HuH-7 (cell line): ENCODE measurements around the gene PPFIA3.
"Not testable (repeated sequence)": the region's sequence is repeated elsewhere in the genome, so short reads cannot be mapped to it uniquely, and the experiment has no call there.

ENCODE experiments used
- DNase-seq: peaks from one replicate; pipeline ENCODE4 v3.0.0; 2011; ENCODE audit warnings: low spot score

PPFIA3 gene

DNA sequence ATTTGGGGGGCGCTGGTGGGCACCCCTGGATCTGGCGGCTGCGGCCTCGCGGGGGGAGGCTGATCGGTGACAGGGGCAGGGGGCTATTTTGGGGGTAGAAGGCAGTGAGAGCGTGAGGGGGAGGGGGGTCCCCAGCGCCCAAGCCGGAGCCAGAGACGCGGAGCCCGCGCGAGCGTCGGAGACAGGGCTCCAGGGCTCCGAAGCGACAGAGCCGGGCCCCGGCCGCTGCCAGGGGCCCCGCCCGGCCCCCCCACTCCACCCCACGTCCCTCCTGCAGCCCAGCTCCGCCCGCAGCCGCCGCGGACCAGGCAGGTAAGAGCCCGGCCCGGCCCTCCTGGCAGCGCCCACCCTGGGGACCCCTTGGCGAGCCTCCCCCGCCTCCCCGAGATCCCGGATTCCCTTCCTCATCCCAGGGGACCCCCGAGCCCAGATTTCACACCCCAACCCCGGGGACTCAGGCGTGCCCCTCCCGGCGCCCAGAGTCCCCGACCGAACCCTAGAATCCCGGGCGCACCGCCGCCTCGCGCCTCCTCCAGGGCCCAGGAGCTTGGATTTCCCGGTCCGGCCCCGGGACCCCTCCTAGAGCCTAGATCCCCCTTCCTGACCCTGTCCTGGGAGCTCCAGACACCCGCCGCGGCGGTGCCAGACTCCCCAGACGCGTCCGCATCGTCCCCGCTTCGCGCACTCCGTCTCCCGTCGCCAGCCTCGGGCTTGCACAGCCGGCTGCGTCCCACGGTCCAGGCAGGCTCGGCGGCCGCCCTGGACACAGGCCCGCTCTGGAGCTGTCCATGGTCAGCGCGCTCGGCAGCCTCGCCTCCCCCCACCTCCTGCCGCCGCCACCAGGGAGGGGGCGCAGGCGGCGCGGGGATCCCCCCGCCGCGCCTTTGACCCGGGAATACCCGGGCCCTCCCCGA lies at the start of gene PPFIA3:
Gene PPFIA3 (plus strand): TSS at position 134 of the 914 bp plus-strand sequence. CDS start 8,330 bp downstream, outside the sequence.
- peak; percentile 64 for DNase-seq

GRCh38 chr19:49070416-49070815 lies 48.9 kb upstream of the PPFIA3 start:
- DNase-seq: no peak

GRCh38 chr19:49071860-49072547 lies 47.3 kb upstream of the PPFIA3 start:
- DNase-seq: no peak

DNA sequence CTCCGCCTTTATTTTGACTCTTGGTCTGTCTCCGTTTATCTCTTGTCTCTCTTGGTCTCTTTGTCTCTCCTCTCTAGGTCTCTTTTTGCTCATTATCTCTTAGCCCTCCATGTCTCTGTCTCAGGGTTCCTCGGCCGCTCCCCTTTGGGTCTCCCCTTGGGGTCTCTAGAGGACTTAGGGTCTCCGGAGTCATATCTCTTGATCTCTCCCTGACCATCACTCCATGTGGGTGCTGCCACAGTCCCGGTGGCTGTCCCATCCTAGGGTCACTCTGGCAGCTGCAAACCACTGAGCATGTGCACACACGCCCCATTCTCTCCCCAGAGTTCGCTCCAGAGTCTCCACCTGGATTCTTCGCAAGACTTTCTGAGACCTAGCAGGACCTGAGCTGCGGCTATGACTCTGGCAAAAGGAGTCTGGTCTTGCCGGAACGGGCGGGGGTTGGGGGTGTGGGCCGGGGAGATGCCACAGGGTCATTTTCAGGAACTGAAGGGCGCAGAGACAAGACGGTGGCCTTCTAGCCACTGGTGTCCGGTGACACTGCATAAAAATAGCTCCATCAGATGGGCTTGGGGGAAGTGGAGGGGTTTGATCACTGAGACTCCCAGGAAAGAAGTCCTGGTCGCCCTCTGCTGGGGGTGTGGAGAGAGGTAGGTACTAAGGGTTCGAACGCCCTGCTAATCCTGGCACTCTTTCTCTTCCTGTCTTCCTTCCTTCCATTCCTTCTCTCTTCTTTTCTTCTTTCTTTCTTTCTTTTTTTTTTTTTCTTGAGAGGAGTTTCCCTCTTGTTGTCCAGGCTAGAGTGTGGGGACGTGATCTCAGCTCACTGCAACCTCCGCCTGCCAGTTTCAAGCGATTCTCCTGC lies 45.6 kb upstream of the PPFIA3 start:
- peak; percentile 84 for DNase-seq

GRCh38 chr19:49074869-49075268 lies 44.5 kb upstream of the PPFIA3 start:
- not testable (repeated sequence) for DNase-seq

DNA sequence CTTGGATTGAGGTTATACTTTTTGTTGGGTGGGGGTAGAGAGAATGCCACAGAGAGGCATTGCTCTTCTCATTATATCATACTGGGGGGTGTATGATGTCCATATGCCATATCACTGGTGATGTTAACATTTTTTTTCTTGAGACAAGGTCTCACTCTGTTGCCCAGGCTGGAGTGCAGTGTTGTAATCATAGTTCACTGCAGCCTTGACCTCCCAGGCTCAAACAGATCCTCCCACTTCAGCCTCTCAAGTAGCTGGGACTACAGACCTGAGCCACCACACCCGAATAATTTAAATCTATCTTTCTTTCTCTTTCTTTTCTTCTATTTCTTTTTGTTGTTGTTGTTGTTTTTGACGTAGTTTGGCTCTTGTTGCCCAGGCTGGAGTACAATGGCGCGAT lies 39.0 kb upstream of the PPFIA3 start:
- no peak for DNase-seq

GRCh38 chr19:49081273-49081672 lies 38.1 kb upstream of the PPFIA3 start:
- DNase-seq: no peak

GRCh38 chr19:49084206-49085019 lies 34.9 kb upstream of the PPFIA3 start:
- DNase-seq: no peak

DNA sequence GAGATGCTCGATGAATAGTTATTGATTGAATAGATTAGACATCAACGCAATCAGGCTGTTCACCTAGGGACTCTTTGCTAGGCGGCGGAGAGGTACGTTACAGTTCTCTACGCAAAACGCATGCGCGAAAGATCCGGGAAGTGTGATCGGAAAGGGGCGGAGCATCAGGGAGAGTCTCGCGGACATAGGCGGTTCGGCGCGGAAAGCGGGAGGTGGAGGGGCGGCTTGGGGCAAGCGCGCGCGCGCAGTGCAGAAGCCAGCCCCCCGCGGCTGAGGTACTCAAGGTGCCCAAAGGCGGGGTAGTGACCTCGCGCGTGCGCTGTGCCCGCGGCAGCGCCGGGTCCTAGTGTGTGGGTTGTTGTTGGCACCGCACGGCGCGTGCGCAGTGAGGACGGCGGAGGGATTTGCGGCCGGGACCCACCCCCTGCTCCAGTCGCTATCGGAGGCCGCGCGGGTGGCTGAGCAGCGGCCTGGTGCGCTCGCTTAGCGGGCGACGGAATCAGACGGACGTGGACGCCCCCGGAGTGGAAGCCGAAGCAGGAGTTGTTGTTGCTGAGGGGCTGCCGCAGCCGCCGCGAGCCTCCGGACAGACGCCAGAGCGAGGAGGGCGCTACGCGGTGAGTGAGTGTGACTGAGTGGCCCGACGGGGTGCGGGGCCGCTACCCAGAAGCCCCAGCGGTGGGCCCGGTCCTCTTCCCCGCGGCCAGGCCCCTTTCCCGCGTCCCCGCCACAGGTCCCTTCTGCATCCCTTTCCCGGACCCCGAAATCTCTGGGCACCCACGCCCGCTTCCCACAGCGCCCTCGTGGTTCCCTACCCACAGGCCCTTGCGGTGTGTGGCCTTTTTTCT lies 34.1 kb upstream of the PPFIA3 start, which contains the start of gene SNRNP70:
Gene SNRNP70 (plus strand): TSS at position 432 of the 848 bp plus-strand sequence. CDS start 964 bp downstream, outside the sequence.
- peak; percentile 99 for DNase-seq

GRCh38 chr19:49085868-49086232 lies 33.5 kb upstream of the PPFIA3 start:
- no peak for DNase-seq

DNA sequence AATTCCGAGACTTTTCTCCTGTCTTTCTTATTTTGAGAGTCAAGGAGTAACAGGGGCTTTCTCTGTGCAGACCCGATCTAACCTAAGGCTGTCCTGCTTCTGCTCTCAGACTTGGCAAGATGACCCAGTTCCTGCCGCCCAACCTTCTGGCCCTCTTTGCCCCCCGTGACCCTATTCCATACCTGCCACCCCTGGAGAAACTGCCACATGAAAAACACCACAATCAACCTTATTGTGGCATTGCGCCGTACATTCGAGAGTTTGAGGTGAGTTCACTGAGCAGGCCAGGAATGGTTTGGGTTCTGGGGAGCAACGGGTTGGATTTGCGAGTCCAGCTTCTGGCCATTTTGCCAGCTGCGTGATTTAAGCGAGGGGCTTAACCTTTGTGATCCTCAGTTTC lies 33.0 kb upstream of the PPFIA3 start:
- DNase-seq: no peak

- DNase-seq: no peak
Observed at GRCh38 chr19:49091391-49092038, 27.8 kb upstream of the PPFIA3 start.

GRCh38 chr19:49092686-49093085 lies 26.7 kb upstream of the PPFIA3 start:
- DNase-seq: no peak

DNA sequence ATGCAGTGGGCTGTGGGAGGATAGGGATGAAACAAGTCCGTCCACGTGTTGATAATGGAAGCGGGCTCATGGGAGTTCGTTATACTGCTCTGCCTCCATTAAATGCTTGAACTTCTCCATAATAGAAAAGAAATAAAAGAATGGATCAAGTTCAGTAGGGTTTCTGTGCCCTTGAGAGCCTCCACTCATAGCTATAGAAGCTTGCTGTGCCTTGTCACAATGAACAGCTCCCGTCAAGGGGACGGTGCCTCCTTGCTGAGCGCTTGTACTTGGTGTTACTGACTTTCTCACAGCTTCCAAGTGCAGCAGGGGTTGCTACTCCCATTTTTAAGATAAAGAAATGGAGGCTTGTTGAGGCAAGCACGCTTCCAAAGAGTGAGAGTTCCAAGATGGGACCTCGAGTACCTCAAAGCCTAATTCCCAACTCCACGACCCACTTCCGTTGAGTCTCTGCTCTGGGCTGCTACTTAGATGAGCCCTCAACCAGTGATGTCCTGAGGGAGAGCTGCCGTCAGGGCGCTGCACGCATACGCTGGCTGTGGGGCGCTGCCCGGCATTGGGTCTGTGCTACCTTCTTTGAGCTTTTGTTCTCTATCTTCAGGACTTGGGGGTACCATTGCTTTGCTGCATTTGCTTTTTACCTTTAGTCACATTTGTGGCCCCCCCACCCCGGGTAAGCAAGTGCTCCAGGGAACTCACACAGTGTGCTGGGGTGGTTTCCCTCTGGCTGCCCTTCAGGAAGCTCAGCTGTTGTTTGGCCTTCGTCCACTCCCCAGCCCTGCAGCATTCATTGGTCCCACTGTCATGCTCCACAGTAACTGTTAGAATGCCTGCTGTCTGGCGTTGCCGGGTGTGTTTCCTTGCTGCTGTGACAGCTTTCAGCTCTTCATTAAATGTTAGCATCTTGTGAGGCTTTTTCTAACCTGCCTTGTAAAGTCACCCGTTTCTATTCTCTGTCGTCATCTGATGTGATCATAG lies 24.6 kb upstream of the PPFIA3 start:
- no peak for DNase-seq

DNA sequence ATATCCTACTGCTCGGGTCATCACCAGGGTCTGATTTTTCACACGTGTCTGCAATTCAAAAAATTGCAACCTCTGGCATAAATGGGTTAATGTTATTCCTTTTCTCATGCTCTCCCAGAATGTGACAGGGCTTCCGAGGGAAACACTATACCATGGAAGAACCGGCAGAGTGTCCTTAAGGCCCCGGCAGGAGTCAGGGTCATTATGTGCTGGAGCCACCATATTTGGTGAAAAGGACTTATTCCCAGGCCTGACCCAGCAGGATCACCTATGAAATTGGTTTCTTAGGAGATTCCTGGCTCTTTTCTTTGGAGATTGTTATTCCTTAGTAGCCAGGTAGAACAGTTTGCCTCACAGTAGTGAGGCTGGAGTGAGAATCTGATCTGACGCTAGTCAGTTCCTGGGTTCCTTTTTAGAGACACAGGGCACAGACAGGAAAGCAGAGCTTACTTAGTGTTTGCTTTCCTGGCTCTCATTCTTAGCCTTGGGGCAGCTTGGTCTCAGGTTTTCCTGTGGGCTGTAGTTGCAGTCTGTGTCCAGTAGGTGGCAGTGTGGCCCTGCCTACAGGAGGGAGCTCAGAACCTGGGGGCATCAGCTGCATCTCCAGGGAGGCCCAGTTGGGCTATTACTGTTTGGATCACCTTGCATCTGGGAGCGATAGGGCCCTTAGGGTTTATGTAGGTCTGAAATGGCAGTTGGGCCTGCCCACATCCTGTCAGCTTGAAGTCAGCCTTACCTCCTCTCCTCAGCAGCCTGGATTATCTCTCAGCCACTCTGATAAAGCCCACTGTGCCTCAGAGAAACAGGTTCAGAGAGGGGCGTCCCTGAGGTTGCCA lies 21.7 kb upstream of the PPFIA3 start:
- DNase-seq: peak; percentile 89

GRCh38 chr19:49098795-49099194 lies 20.5 kb upstream of the PPFIA3 start:
- DNase-seq: no peak

- DNase-seq: no peak
Observed at GRCh38 chr19:49101160-49101559, 18.2 kb upstream of the PPFIA3 start.

DNA sequence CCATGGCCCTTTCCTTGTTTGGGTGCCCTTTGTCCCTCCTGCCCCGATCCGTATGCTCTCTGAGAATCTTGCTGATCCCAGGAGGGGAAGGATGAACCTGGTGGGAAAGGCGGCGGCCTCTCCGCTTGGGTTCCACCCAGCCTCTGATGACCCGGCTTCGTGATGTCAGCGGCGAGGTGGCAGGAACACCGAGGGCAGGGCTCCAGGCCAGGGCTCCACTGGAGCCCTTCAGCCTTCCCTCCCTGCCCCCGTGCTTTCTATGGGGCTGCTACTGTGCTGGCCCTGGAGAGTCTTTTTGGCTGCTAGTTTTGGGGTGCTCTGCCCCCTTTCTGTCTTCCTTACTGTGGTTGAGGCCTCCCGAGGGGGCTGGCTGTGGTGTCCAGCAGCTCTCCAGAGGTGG lies 17.0 kb upstream of the PPFIA3 start:
- DNase-seq: no peak
